ENCODE measurements around the gene SBK3. TPM values are rescaled to one million over a fixed set of nuclear protein-coding genes. Genes with fewer than 3 reads are reported as not detected.

SBK3 gene
- total RNA-seq, 1 experiment from 2014 or later = 2.4 TPM

DNA sequence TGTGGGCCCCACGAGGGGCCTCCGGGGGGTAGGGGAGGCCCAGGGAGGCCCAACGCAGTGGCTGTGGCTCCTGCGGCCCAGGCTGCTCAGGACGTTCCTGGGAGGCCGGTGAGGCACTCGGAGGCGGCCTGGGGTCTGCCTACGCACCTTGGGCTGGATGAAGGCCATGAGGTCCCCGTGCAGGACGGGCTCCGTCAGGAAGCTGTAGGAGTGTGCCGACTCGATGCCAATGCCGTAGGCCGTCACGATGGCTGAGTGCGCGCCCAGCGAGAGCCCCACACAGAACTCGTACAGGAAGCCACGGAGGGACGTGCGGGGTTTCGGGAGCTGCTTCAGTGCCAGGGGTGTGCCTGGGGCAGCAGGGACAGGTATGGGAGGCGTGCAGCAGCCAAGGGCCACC lies 14.3 kb downstream of the SBK3 start:
- H3K36me3 Mint-ChIP-seq (ENCODE audit: insufficient read depth, unreplicated experiment) = no peaks in the 10 kb centered on the region
- no TSS peak for BruUV-seq (replicated peaks)
- Histone ChIP-seq H3K36me3 (ENCODE audit: control insufficient read depth, insufficient read depth, low read length) (no peaks in the 10 kb centered on the region), H3K27me3 (replicated peaks; ENCODE audit: control insufficient read depth, insufficient read depth, low read length) (no peaks in the 10 kb centered on the region), H3K4me1 (no peaks in the 10 kb centered on the region), H3K4me3 (ENCODE audit: low read depth, low read length) (no peak overlapping the region), H3K9me3 (peaks cover 3% of the 10 kb centered on the region; the same call in 1 of the 2 replicates)
- no peaks in the 10 kb centered on the region for H3K4me1 Mint-ChIP-seq (ENCODE audit: low read depth, unreplicated experiment)
- intact Hi-C loops (cut with micrococcal nuclease; ENCODE audit: unreplicated experiment) = no loop called here
- no peaks in the 10 kb centered on the region for H3K27me3 Mint-ChIP-seq (ENCODE audit: insufficient read depth, unreplicated experiment)
- POLR2A ChIA-PET = no interaction called here
- CTCF ChIA-PET = no interaction called here
- H3K4me3 Mint-ChIP-seq (ENCODE audit: unreplicated experiment) = no peak overlapping the region
- H3K9me3 Mint-ChIP-seq (ENCODE audit: unreplicated experiment) = no peaks in the 10 kb centered on the region
- no peak overlapping the region for H3K27ac Mint-ChIP-seq (ENCODE audit: unreplicated experiment)
- TF ChIP-seq, protein P1, sequence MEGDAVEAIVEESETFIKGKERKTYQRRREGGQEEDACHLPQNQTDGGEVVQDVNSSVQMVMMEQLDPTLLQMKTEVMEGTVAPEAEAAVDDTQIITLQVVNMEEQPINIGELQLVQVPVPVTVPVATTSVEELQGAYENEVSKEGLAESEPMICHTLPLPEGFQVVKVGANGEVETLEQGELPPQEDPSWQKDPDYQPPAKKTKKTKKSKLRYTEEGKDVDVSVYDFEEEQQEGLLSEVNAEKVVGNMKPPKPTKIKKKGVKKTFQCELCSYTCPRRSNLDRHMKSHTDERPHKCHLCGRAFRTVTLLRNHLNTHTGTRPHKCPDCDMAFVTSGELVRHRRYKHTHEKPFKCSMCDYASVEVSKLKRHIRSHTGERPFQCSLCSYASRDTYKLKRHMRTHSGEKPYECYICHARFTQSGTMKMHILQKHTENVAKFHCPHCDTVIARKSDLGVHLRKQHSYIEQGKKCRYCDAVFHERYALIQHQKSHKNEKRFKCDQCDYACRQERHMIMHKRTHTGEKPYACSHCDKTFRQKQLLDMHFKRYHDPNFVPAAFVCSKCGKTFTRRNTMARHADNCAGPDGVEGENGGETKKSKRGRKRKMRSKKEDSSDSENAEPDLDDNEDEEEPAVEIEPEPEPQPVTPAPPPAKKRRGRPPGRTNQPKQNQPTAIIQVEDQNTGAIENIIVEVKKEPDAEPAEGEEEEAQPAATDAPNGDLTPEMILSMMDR (IDR thresholded peaks at IDR 0.05; ENCODE audit: insufficient read depth in 1 of 2, low read depth in 1 of 2, low read length in 1 of 2, severe bottlenecking in 1 of 2, unreplicated experiment in 1 of 2) = no peak
- no peak for DNase-seq

GRCh38 chr19:55529636-55530234 lies 15.6 kb downstream of the SBK3 start:
- Histone ChIP-seq H3K4me3 (ENCODE audit: low read depth, low read length) (no peak overlapping the region), H3K36me3 (ENCODE audit: control insufficient read depth, insufficient read depth, low read length) (no peaks in the 10 kb centered on the region), H3K4me1 (no peaks in the 10 kb centered on the region), H3K27me3 (replicated peaks; ENCODE audit: control insufficient read depth, insufficient read depth, low read length) (no peaks in the 10 kb centered on the region), H3K9me3 (peaks cover 3% of the 10 kb centered on the region; the same call in 1 of the 2 replicates)
- Mint-ChIP-seq H3K27ac (ENCODE audit: unreplicated experiment) (no peak overlapping the region), H3K36me3 (ENCODE audit: insufficient read depth, unreplicated experiment) (no peaks in the 10 kb centered on the region), H3K9me3 (ENCODE audit: unreplicated experiment) (no peaks in the 10 kb centered on the region), H3K4me1 (ENCODE audit: low read depth, unreplicated experiment) (no peaks in the 10 kb centered on the region), H3K4me3 (ENCODE audit: unreplicated experiment) (no peak overlapping the region), H3K27me3 (ENCODE audit: insufficient read depth, unreplicated experiment) (no peaks in the 10 kb centered on the region)
- DNase-seq = no peak
- CTCF ChIA-PET = no interaction called here
- intact Hi-C loops (cut with micrococcal nuclease; ENCODE audit: unreplicated experiment) = no loop called here
- no TSS peak for BruUV-seq (replicated peaks)
- TF ChIP-seq, protein P1 (IDR thresholded peaks at IDR 0.05; ENCODE audit: insufficient read depth in 1 of 2, low read depth in 1 of 2, low read length in 1 of 2, severe bottlenecking in 1 of 2, unreplicated experiment in 1 of 2) = no peak
- POLR2A ChIA-PET = no interaction called here

- H3K27me3 ChIP-seq (replicated peaks; ENCODE audit: control insufficient read depth, insufficient read depth, low read length) = no peaks in the 10 kb centered on the region
- POLR2A ChIA-PET = no interaction called here
- DNase-seq = no peak
- Mint-ChIP-seq H3K27ac (ENCODE audit: unreplicated experiment) (no peak overlapping the region), H3K9me3 (ENCODE audit: unreplicated experiment) (no peaks in the 10 kb centered on the region), H3K36me3 (ENCODE audit: insufficient read depth, unreplicated experiment) (no peaks in the 10 kb centered on the region), H3K27me3 (ENCODE audit: insufficient read depth, unreplicated experiment) (no peaks in the 10 kb centered on the region), H3K4me3 (ENCODE audit: unreplicated experiment) (no peak overlapping the region), H3K4me1 (ENCODE audit: low read depth, unreplicated experiment) (no peaks in the 10 kb centered on the region)
- TF ChIP-seq, protein P1 (IDR thresholded peaks at IDR 0.05; ENCODE audit: insufficient read depth in 1 of 2, low read depth in 1 of 2, low read length in 1 of 2, severe bottlenecking in 1 of 2, unreplicated experiment in 1 of 2) = no peak
- H3K4me1 ChIP-seq = no peaks in the 10 kb centered on the region
- BruUV-seq (replicated peaks) = no TSS peak
- CTCF ChIA-PET = no interaction called here
- no peaks in the 10 kb centered on the region for H3K36me3 ChIP-seq (ENCODE audit: control insufficient read depth, insufficient read depth, low read length)
- intact Hi-C loops (cut with micrococcal nuclease; ENCODE audit: unreplicated experiment) = no loop called here
- peaks cover 3% of the 10 kb centered on the region; the same call in 1 of the 2 replicates for H3K9me3 ChIP-seq
- H3K4me3 ChIP-seq (ENCODE audit: low read depth, low read length) = no peak overlapping the region
Observed at GRCh38 chr19:55528030-55528803, 17.1 kb downstream of the SBK3 start.

Data from Caco-2 (cell line).